Astrocyte of the spinal cord (primary cell): Measurements from ENCODE around the gene EFR3B.
A peak's percentile ranks its signal among the peaks of the same experiment; 100 is the strongest.
"Not testable (repeated sequence)": the region's sequence is repeated elsewhere in the genome, so short reads cannot be mapped to it uniquely, and the experiment has no call there.

Source experiments
- DNase-seq: peaks from one replicate; pipeline ENCODE4 v3.0.0; 2011; ENCODE audit warnings: low read depth, low spot score
- H3K4me3 ChIP-seq: 2 replicates; pipeline ENCODE4 v1.5.1; 2011; ENCODE audit warnings: low read depth, mild to moderate bottlenecking, low read length, moderate library complexity
- CTCF ChIP-seq: IDR thresholded peaks from 2 replicates; pipeline ENCODE4 v1.5.1; 2012; ENCODE audit warnings: low read depth, mild to moderate bottlenecking, low read length, inconsistent platforms
- in situ Hi-C: cut with HindIII; loops from 2 replicates; pipeline ENCODE4 v1.10.0; 2017; ENCODE audit warnings: low sequenced_read_pairs

The EFR3B gene

GRCh38 chr2:25125189-25125588 lies 83.3 kb downstream of the EFR3B start:
- in situ Hi-C loops: no loop called here
- TF ChIP-seq CTCF: no peak
- DNase-seq: no peak
- no peak overlapping the region for H3K4me3 ChIP-seq

- in situ Hi-C loops: no loop called here
- no peak for TF ChIP-seq CTCF
- H3K4me3 ChIP-seq: no peak overlapping the region
- DNase-seq: no peak
Observed at GRCh38 chr2:25125976-25126375, 84.1 kb downstream of the EFR3B start.

GRCh38 chr2:25127071-25127470 lies 85.2 kb downstream of the EFR3B start:
- H3K4me3 ChIP-seq, in situ Hi-C loops, DNase-seq: not testable (repeated sequence)

GRCh38 chr2:25127646-25128045 lies 85.8 kb downstream of the EFR3B start:
- in situ Hi-C loops: no loop called here
- peak; percentile 6 for DNase-seq
- no peak for TF ChIP-seq CTCF
- no peak overlapping the region for H3K4me3 ChIP-seq

- no peak for DNase-seq
- no peak overlapping the region for H3K4me3 ChIP-seq
- in situ Hi-C loops: no loop called here
- TF ChIP-seq CTCF: no peak
Observed at GRCh38 chr2:25129901-25130520, 88.1 kb downstream of the EFR3B start.

GRCh38 chr2:25131253-25131566 lies 89.3 kb downstream of the EFR3B start:
- TF ChIP-seq CTCF: no peak
- no peak overlapping the region for H3K4me3 ChIP-seq
- in situ Hi-C loops: no loop called here
- no peak for DNase-seq

GRCh38 chr2:25131567-25132298 lies 89.9 kb downstream of the EFR3B start:
- in situ Hi-C loops: no loop called here

More at GRCh38 chr2:25131567-25132298, 89.9 kb downstream of the EFR3B start:
- TF ChIP-seq CTCF: no peak
- no peak for DNase-seq
- no peak overlapping the region for H3K4me3 ChIP-seq
